Caco-2 (cell line): ENCODE measurements around the gene CHAF1A. TPM values are rescaled to one million over a fixed set of nuclear protein-coding genes. Genes with fewer than 3 reads are reported as not detected.

Experiments used
- BruUV-seq: library from RNA; stranded (reverse); fragments of 400-500 nt; replicated peaks from 2 replicates; lab custom pipeline; 2021; lab: Mats Ljungman, UMichigan
- CTCF ChIA-PET: fragments of 300-600 bp; sonication (Branson Sonifier 250); formaldehyde crosslinking; loops from one replicate; lab custom pipeline; 2022; ENCODE audit warnings: antibody characterized with exemption; lab: Charles Lee
- POLR2A ChIA-PET: fragments of 300-600 bp; sonication (Branson Sonifier 250); formaldehyde crosslinking; loops from one replicate; lab custom pipeline; 2022; ENCODE audit warnings: antibody characterized with exemption; lab: Charles Lee
- DNase-seq, 2 experiments: peaks; one replicate each; pipeline versions ENCODE4 v3.0.0 to v3.0.0-alpha.2; 2020 to 2022
- H3K27me3 ChIP-seq: replicated peaks from 2 replicates; pipeline ENCODE4 v1.6.0; 2011; ENCODE audit warnings: low read length; ENCODE audit not compliant: control insufficient read depth, insufficient read depth
- H3K36me3 ChIP-seq: 2 replicates; pipeline ENCODE4 v1.5.1; 2011; ENCODE audit warnings: low read length; ENCODE audit not compliant: control insufficient read depth, insufficient read depth
- H3K4me1 ChIP-seq: fragments of 250-450 bp; sonication (Bioruptor Pico); 2 replicates; pipeline ENCODE4 v1.5.1; 2020; ENCODE audit warnings: mild to moderate bottlenecking
- H3K4me3 ChIP-seq: 2 replicates; pipeline ENCODE4 v1.5.1; 2011; ENCODE audit warnings: low read depth, mild to moderate bottlenecking, control low read depth, low read length
- H3K9me3 ChIP-seq: fragments of 250-450 bp; sonication (Bioruptor Pico); 2 replicates; pipeline ENCODE4 v1.5.1; 2020; ENCODE audit warnings: mild to moderate bottlenecking, moderate library complexity
- H3K27ac Mint-ChIP-seq: one replicate; pipeline ENCODE4 v1.8.0; 2022; ENCODE audit warnings: mixed read lengths; ENCODE audit not compliant: unreplicated experiment
- H3K27me3 Mint-ChIP-seq: one replicate; pipeline ENCODE4 v1.8.0; 2022; ENCODE audit warnings: mixed read lengths; ENCODE audit not compliant: insufficient read depth, unreplicated experiment
- H3K36me3 Mint-ChIP-seq: one replicate; pipeline ENCODE4 v1.8.0; 2022; ENCODE audit warnings: mild to moderate bottlenecking, mixed read lengths; ENCODE audit not compliant: insufficient read depth, unreplicated experiment
- H3K4me1 Mint-ChIP-seq: one replicate; pipeline ENCODE4 v1.8.0; 2022; ENCODE audit warnings: low read depth, mixed read lengths; ENCODE audit not compliant: unreplicated experiment
- H3K4me3 Mint-ChIP-seq: one replicate; pipeline ENCODE4 v1.8.0; 2022; ENCODE audit warnings: mild to moderate bottlenecking, moderate library complexity, mixed read lengths; ENCODE audit not compliant: unreplicated experiment
- H3K9me3 Mint-ChIP-seq: one replicate; pipeline ENCODE4 v1.8.0; 2022; ENCODE audit warnings: mixed read lengths; ENCODE audit not compliant: unreplicated experiment
- intact Hi-C: fragments of 100-400 bp; cut with micrococcal nuclease; formaldehyde crosslinking; loops from one replicate; pipeline ENCODE4 v1.10.0; 2022; ENCODE audit not compliant: unreplicated experiment
- total RNA-seq: library from RNA; stranded (reverse); gene quantifications from 2 replicates; pipeline ENCODE4 v1.2.3, GENCODE V29; 2022
- TF ChIP-seq, protein P1 (sequence below), 2 experiments: fragments of 200-600 bp in 1 of 2; IDR thresholded peaks; 1 replicate in 1 of 2; 2 replicates in 1 of 2; pipeline versions ENCODE4 v1.5.1 to v1.8.0; 2011 to 2022; ENCODE audit warnings: antibody characterized with exemption in 1 of 2, control low read depth in 1 of 2, inconsistent platforms in 1 of 2, low read depth in 1 of 2, low read length in 1 of 2, mild to moderate bottlenecking in 1 of 2, moderate library complexity in 1 of 2; ENCODE audit not compliant: insufficient read depth in 1 of 2, severe bottlenecking in 1 of 2, unreplicated experiment in 1 of 2

The CHAF1A gene
- total RNA-seq, 1 experiment from 2014 or later = 63.1 TPM

DNA sequence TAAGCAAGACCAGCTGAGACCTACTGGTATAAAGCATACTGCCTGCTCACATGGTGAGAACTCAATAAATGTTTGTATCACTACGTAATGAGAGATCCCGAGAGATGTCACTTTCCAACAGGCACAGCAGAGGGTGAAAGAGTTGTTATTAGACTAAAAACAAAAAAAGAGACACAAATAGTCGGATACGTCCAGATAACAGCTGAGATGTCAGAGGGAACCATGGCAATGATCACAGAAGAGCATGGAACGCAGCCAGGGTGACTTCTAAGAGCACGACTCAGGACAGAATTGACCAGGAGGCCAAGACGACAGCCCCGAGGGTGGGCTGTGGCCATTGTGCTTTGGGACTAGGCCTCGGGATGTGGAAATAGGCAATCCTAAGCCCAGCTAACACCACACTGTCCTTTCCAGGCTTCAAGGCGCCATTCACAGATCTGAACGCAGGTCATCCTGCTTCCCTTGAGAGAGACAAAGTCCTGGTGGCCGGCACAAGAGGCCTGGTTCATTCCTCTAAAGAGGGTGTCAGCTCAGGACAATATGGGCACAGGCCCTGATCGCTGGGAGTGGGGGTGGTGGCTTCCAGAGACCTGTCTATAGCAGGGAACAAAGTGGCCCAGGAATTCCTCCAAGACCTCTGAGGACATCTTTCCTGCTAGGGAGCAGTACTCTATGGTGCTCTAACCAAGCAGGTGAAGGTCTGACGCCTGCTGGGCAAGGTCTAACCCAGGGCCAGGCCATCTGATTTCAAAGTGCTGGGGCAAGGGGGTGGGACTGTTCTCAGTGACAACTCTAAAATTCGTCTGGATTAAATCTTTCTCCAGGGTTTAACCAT lies 5.3 kb upstream of the CHAF1A start:
- TF ChIP-seq, protein P1, sequence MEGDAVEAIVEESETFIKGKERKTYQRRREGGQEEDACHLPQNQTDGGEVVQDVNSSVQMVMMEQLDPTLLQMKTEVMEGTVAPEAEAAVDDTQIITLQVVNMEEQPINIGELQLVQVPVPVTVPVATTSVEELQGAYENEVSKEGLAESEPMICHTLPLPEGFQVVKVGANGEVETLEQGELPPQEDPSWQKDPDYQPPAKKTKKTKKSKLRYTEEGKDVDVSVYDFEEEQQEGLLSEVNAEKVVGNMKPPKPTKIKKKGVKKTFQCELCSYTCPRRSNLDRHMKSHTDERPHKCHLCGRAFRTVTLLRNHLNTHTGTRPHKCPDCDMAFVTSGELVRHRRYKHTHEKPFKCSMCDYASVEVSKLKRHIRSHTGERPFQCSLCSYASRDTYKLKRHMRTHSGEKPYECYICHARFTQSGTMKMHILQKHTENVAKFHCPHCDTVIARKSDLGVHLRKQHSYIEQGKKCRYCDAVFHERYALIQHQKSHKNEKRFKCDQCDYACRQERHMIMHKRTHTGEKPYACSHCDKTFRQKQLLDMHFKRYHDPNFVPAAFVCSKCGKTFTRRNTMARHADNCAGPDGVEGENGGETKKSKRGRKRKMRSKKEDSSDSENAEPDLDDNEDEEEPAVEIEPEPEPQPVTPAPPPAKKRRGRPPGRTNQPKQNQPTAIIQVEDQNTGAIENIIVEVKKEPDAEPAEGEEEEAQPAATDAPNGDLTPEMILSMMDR (IDR thresholded peaks at IDR 0.05; ENCODE audit: insufficient read depth in 1 of 2, low read depth in 1 of 2, low read length in 1 of 2, severe bottlenecking in 1 of 2, unreplicated experiment in 1 of 2) = no peak
- Histone ChIP-seq H3K9me3 (no peaks in the 10 kb centered on the region), H3K36me3 (no peaks in the 10 kb centered on the region; the same call in none of the 2 replicates), H3K4me3 (no peak overlapping the region), H3K27me3 (no peaks in the 10 kb centered on the region), H3K4me1 (peaks cover 20% of the 10 kb centered on the region)
- DNase-seq = no peak
- no TSS peak for BruUV-seq
- ChIA-PET POLR2A (no interaction called here), CTCF (interaction anchor here (0.7 kb wide), 1 partner anchor 59 kb away, joined by 4 read pairs; no protein-coding TSS in a partner anchor)
- Mint-ChIP-seq H3K27me3 (no peaks in the 10 kb centered on the region), H3K9me3 (no peaks in the 10 kb centered on the region), H3K36me3 (peaks cover 57% of the 10 kb centered on the region), H3K27ac (no peak overlapping the region), H3K4me1 (peaks cover 24% of the 10 kb centered on the region), H3K4me3 (no peak overlapping the region)
- intact Hi-C loops = no loop called here

DNA sequence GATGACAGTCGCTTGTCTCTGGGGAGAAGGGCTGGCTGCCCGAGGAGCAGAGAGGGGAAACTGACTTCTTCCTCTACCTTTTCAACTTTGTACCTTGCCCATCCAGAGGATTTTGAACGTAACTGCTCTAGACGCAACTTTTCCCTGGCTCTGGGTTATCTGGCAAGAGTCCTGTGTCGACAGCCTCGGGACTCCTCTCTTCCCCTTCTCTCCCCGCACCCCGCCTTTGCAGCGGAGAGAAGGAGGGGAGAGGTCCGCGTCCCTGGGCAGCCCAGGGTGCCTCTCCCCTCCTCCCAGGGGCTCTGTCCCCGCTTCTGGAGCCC lies 2.7 kb upstream of the CHAF1A start:
- no peaks in the 10 kb centered on the region for H3K27me3 Mint-ChIP-seq
- Histone ChIP-seq H3K4me3 (peak overlapping the region; percentile 98), H3K36me3 (no peaks in the 10 kb centered on the region; the same call in none of the 2 replicates), H3K9me3 (no peaks in the 10 kb centered on the region), H3K27me3 (no peaks in the 10 kb centered on the region), H3K4me1 (peaks cover 12% of the 10 kb centered on the region)
- no peaks in the 10 kb centered on the region for H3K9me3 Mint-ChIP-seq
- H3K36me3 Mint-ChIP-seq = peaks cover 54% of the 10 kb centered on the region
- H3K4me1 Mint-ChIP-seq = peaks cover 14% of the 10 kb centered on the region
- peak overlapping the region; percentile 75 for H3K4me3 Mint-ChIP-seq
- peak overlapping the region; percentile 79 for H3K27ac Mint-ChIP-seq
- BruUV-seq = no TSS peak
- ChIA-PET POLR2A (interaction anchor here (1.0 to 1.4 kb wide), 2 partner anchors 9 to 25 kb away, joined by 4 to 8 read pairs; no protein-coding TSS in a partner anchor), CTCF (interaction anchor here (0.5 to 1.5 kb wide), 8 partner anchors 9 to 1538 kb away, joined by 3 to 25 read pairs (median 4); no protein-coding TSS in a partner anchor)
- intact Hi-C loops = loop anchor here (1.0 to 5.0 kb wide), 3 partner anchors 8 to 37 kb away; no protein-coding TSS in a partner anchor
- TF ChIP-seq, protein P1 (IDR thresholded peaks at IDR 0.05; ENCODE audit: insufficient read depth in 1 of 2, low read depth in 1 of 2, low read length in 1 of 2, severe bottlenecking in 1 of 2, unreplicated experiment in 1 of 2) = no peak
- no peak for DNase-seq

DNA sequence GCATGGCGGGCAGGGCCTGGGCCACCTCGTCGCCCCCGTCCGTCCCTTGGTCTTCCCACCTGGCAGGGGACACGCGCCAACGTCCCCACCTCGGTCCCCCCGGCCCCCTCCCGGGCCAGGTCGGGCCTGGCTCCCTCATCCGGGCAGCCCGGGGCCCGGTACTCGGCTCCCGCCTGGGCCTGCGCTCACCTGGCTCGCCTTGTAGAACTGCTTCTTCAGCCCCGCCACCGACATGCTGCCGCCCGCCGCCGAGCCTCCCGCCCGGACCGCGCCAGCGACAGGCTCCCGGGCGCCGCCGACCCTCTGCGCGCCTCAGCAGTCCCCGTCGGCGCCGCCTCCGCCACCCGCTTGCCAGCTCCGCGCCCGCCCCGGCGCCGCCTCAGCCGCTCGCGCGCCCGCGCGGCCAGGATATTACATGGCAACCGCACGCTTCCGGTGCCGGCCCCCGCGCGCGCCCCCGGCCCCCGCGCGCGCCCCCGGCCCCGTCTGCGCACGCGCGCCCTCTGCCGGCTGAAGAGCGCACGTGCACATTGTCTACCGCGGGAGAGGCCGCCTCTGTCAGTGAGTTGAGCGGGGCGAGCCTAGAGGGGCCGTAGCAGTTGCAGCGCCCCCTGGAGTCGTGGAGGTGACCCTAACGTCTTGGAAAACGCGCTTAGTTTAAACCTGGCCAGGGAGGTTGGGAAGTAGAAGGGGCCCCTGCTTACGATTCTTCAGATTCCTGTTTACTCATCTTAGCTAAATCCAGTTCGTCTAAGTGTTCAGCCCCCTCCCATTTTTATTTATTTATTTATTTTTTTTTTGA lies 2.1 kb upstream of the CHAF1A start, which contains the start of gene SH3GL1:
Gene SH3GL1, minus strand, starts transcription at position 413 of the 802 bp plus-strand sequence. Its CDS starts 179 bp downstream, at position 234.
- BruUV-seq = no TSS peak
- Mint-ChIP-seq H3K36me3 (peaks cover 54% of the 10 kb centered on the region), H3K27ac (peak within 1 kb of the TSS; percentile 79), H3K4me1 (peaks cover 14% of the 10 kb centered on the region), H3K4me3 (peak within 1 kb of the TSS; percentile 75), H3K9me3 (no peaks in the 10 kb centered on the region), H3K27me3 (no peaks in the 10 kb centered on the region)
- TF ChIP-seq, protein P1 (IDR thresholded peaks at IDR 0.05; ENCODE audit: insufficient read depth in 1 of 2, low read depth in 1 of 2, low read length in 1 of 2, severe bottlenecking in 1 of 2, unreplicated experiment in 1 of 2) = peak; percentile 88 to 95
- CTCF ChIA-PET = interaction anchor here (0.5 to 1.5 kb wide), 9 partner anchors 10 to 1538 kb away, joined by 3 to 25 read pairs (median 4); no protein-coding TSS in a partner anchor
- intact Hi-C loops = loop anchor here (1.0 to 5.0 kb wide), 3 partner anchors 9 to 38 kb away; no protein-coding TSS in a partner anchor
- POLR2A ChIA-PET = interaction anchor here (0.5 to 1.4 kb wide), 4 partner anchors 10 to 71 kb away, joined by 4 to 8 read pairs (median 6); no protein-coding TSS in a partner anchor
- Histone ChIP-seq H3K36me3 (no peaks in the 10 kb centered on the region; the same call in none of the 2 replicates), H3K4me1 (peaks cover 12% of the 10 kb centered on the region), H3K9me3 (no peaks in the 10 kb centered on the region), H3K27me3 (no peaks in the 10 kb centered on the region), H3K4me3 (peak within 1 kb of the TSS; percentile 98)
- peak; percentile 87 to 88 for DNase-seq
